Activated B cell treated with CpG ODN at 0.5 μM for 24 hours (primary cell): ENCODE measurements around the gene PLEKHA6. TPM values are rescaled to one million over a fixed set of nuclear protein-coding genes. Genes with fewer than 3 reads are reported as not detected.

Source experiments
- ATAC-seq: fragments of 200-7000 bp; cut with Tn5 transposase; one replicate; pipeline ENCODE4 v1.10.0; 2021; ENCODE audit warnings: low read depth, mild to moderate bottlenecking, moderate library complexity
- CTCF ChIA-PET: fragments of 350-600 bp; sonication (Branson Sonifier 250); formaldehyde crosslinking; loops from one replicate; lab custom pipeline; 2021; ENCODE audit warnings: antibody characterized with exemption; lab: Charles Lee
- POLR2A ChIA-PET: fragments of 350-600 bp; sonication (Branson Sonifier 250); formaldehyde crosslinking; loops from one replicate; lab custom pipeline; 2021; ENCODE audit warnings: antibody characterized with exemption; lab: Charles Lee
- DNase-seq: peaks from one replicate; pipeline ENCODE4 v3.0.0; 2022
- H3K27ac Mint-ChIP-seq: one replicate; pipeline ENCODE4 v1.8.0; 2020; ENCODE audit warnings: mixed read lengths
- H3K27me3 Mint-ChIP-seq: one replicate; pipeline ENCODE4 v1.8.0; 2021; ENCODE audit warnings: mixed read lengths
- H3K36me3 Mint-ChIP-seq: one replicate; pipeline ENCODE4 v1.8.0; 2021; ENCODE audit warnings: low read depth, mixed read lengths
- H3K4me1 Mint-ChIP-seq: one replicate; pipeline ENCODE4 v1.8.0; 2021; ENCODE audit warnings: mixed read lengths
- H3K4me3 Mint-ChIP-seq: one replicate; pipeline ENCODE4 v1.8.0; 2020; ENCODE audit warnings: mild to moderate bottlenecking, mixed read lengths
- H3K9me3 Mint-ChIP-seq: one replicate; pipeline ENCODE4 v1.8.0; 2020; ENCODE audit warnings: mixed read lengths
- CTCF ChIP-seq: fragments of 200-600 bp; IDR thresholded peaks from one replicate; pipeline ENCODE4 v1.8.0; 2022; ENCODE audit warnings: antibody characterized with exemption, mild to moderate bottlenecking
- intact Hi-C: fragments of 100-400 bp; cut with micrococcal nuclease; formaldehyde crosslinking; loops from one replicate; pipeline ENCODE4 v1.15.1; 2024
- total RNA-seq: library from RNA; stranded (reverse); gene quantifications from 2 replicates; pipeline ENCODE4 v1.2.3, GENCODE V29; 2022

PLEKHA6 gene
- total RNA-seq, 1 donor from 2014 or later: 0.62 TPM

GRCh38 chr1:204344665-204345355, 14.9 kb downstream of the PLEKHA6 start:
- ATAC-seq (no peak), DNase-seq (no peak)
- ChIA-PET CTCF (no interaction called here), POLR2A (no interaction called here)
- no peak overlapping the region for H3K27ac Mint-ChIP-seq
- H3K4me3 Mint-ChIP-seq: no peak overlapping the region
- TF ChIP-seq CTCF: no peak
- H3K27me3 Mint-ChIP-seq: peaks cover 18% of the 10 kb centered on the region
- H3K4me1 Mint-ChIP-seq: no peaks in the 10 kb centered on the region
- H3K9me3 Mint-ChIP-seq: no peaks in the 10 kb centered on the region
- H3K36me3 Mint-ChIP-seq: no peaks in the 10 kb centered on the region
- intact Hi-C loops: no loop called here

- ChIA-PET CTCF (no interaction called here), POLR2A (no interaction called here)
- H3K9me3 Mint-ChIP-seq: no peaks in the 10 kb centered on the region
- H3K4me3 Mint-ChIP-seq: no peak overlapping the region
- H3K27me3 Mint-ChIP-seq: peaks cover 16% of the 10 kb centered on the region
- DNase-seq: no peak
- no peaks in the 10 kb centered on the region for H3K4me1 Mint-ChIP-seq
- intact Hi-C loops: no loop called here
- no peak for ATAC-seq
- no peak for TF ChIP-seq CTCF
- H3K36me3 Mint-ChIP-seq: no peaks in the 10 kb centered on the region
- H3K27ac Mint-ChIP-seq: no peak overlapping the region
These were observed 15.9 kb downstream of the PLEKHA6 start for GRCh38 chr1:204343802-204344201.

- Mint-ChIP-seq H3K4me3 (no peak overlapping the region), H3K27me3 (peaks cover 19% of the 10 kb centered on the region), H3K27ac (no peak overlapping the region), H3K4me1 (no peaks in the 10 kb centered on the region), H3K36me3 (no peaks in the 10 kb centered on the region), H3K9me3 (no peaks in the 10 kb centered on the region)
- CTCF ChIA-PET: interaction anchor here (1.1 kb wide), 1 partner anchor 181 kb away, joined by 3 read pairs; no protein-coding TSS in a partner anchor
- no peak for DNase-seq
- POLR2A ChIA-PET: no interaction called here
- no peak for ATAC-seq
- no peak for TF ChIP-seq CTCF
- intact Hi-C loops: no loop called here
These were observed 16.5 kb downstream of the PLEKHA6 start for GRCh38 chr1:204343247-204343646.

- TF ChIP-seq CTCF: no peak
- Mint-ChIP-seq H3K9me3 (no peaks in the 10 kb centered on the region), H3K4me3 (no peak overlapping the region), H3K27me3 (peaks cover 23% of the 10 kb centered on the region), H3K36me3 (no peaks in the 10 kb centered on the region), H3K4me1 (no peaks in the 10 kb centered on the region), H3K27ac (no peak overlapping the region)
- ChIA-PET POLR2A (no interaction called here), CTCF (interaction anchor here (1.2 kb wide), 1 partner anchor 180 kb away, joined by 5 read pairs; no protein-coding TSS in a partner anchor)
- DNase-seq (no peak), ATAC-seq (no peak)
- intact Hi-C loops: no loop called here
These were observed 17.4 kb downstream of the PLEKHA6 start for GRCh38 chr1:204342310-204342709.

GRCh38 chr1:204341380-204341779, 18.3 kb downstream of the PLEKHA6 start:
- no peak for TF ChIP-seq CTCF

More at GRCh38 chr1:204341380-204341779, 18.3 kb downstream of the PLEKHA6 start:
- ATAC-seq: no peak
- Mint-ChIP-seq H3K4me1 (no peaks in the 10 kb centered on the region), H3K27me3 (peaks cover 23% of the 10 kb centered on the region), H3K9me3 (no peaks in the 10 kb centered on the region), H3K4me3 (no peak overlapping the region), H3K36me3 (no peaks in the 10 kb centered on the region), H3K27ac (no peak overlapping the region)
- ChIA-PET CTCF (interaction anchor here (1.2 kb wide), 1 partner anchor 179 kb away, joined by 5 read pairs; no protein-coding TSS in a partner anchor), POLR2A (interaction anchor here (0.6 kb wide), 1 partner anchor 233 kb away, joined by 3 read pairs; no protein-coding TSS in a partner anchor)
- DNase-seq: no peak
- intact Hi-C loops: no loop called here
